Fibroblast of mammary gland (primary cell): ENCODE measurements around the gene PPBP.

Experiments used
- DNase-seq: peaks from one replicate; pipeline ENCODE4 v3.0.0-alpha.2; 2010; ENCODE audit warnings: low read depth
- H3K4me3 ChIP-seq: 2 replicates; pipeline ENCODE4 v1.5.1; 2011; ENCODE audit warnings: low read depth, mild to moderate bottlenecking, low read length, moderate library complexity; ENCODE audit not compliant: control insufficient read depth
- TF ChIP-seq, protein P1 (sequence below): conservative IDR thresholded peaks from 2 replicates; pipeline ENCODE4 v1.5.1; 2011; ENCODE audit warnings: low read depth, low read length, inconsistent platforms; ENCODE audit not compliant: control insufficient read depth, insufficient read depth

The PPBP gene

GRCh38 chr4:74023709-74024108 lies 35.7 kb upstream of the PPBP start:
- TF ChIP-seq, protein P1, sequence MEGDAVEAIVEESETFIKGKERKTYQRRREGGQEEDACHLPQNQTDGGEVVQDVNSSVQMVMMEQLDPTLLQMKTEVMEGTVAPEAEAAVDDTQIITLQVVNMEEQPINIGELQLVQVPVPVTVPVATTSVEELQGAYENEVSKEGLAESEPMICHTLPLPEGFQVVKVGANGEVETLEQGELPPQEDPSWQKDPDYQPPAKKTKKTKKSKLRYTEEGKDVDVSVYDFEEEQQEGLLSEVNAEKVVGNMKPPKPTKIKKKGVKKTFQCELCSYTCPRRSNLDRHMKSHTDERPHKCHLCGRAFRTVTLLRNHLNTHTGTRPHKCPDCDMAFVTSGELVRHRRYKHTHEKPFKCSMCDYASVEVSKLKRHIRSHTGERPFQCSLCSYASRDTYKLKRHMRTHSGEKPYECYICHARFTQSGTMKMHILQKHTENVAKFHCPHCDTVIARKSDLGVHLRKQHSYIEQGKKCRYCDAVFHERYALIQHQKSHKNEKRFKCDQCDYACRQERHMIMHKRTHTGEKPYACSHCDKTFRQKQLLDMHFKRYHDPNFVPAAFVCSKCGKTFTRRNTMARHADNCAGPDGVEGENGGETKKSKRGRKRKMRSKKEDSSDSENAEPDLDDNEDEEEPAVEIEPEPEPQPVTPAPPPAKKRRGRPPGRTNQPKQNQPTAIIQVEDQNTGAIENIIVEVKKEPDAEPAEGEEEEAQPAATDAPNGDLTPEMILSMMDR: no peak
- H3K4me3 ChIP-seq: no peak overlapping the region
- no peak for DNase-seq

DNA sequence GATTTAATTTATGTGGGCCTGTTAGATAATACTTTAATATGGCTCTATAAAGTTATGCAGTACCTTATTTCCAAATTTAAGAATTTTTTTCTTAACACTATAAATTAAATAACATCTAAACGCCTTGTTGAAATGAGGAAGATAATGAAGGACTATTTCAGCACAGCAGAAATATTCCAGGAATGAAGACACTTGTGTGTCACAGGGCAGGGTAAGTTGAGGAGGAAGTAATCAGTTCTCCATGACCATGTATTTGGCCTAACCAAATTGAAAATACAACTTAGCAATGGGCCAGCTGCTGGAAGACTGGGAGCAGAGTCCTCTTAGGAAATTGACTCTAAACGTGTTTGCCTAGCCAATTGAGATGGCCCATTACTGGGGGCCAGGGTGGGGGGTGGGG lies 33.6 kb upstream of the PPBP start:
- no peak for DNase-seq
- TF ChIP-seq, protein P1: no peak

DNA sequence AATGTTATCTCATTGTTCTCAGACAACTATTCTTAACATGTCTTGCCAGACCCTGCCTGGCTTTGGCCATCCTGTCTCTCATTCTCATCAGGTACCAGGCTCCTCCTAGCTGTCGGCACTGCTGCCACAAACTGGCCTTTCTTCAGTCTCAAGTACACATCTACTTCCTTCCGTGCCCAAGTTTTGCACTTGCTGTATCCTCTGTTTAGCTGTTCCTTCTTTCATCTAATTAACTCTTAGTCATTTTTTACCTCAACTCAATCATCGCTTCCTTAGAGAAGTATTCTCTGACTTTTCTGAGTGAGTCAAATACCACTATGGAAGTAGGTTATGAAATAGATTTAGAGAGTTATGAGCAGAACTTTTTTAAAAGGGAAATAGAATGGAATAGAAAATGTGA lies 30.8 kb upstream of the PPBP start:
- no peak overlapping the region for H3K4me3 ChIP-seq
- no peak for DNase-seq
- TF ChIP-seq, protein P1: no peak

More for the DNA sequence above, 33.6 kb upstream of the PPBP start:
- no peak overlapping the region for H3K4me3 ChIP-seq

DNA sequence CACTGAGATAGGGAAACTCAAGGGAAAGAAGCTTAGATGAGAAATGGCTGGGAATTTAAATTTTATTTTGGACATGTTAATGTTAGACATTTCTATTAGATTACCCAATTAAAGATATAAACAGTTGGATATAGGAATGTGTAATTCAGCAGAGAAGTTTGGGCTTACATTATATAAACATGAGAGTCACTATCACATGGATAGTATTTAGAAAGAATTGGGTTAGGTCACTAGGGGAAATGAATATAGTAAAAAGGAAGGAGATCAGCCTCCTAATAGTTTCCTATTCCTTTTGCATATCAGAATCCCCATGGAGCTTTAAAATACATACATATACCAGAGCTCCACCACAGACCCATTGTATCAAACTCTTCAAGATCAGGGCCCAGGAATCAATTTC lies 30.1 kb upstream of the PPBP start:
- TF ChIP-seq, protein P1: no peak
- H3K4me3 ChIP-seq: no peak overlapping the region
- DNase-seq: no peak

GRCh38 chr4:74016068-74016467 lies 28.1 kb upstream of the PPBP start:
- TF ChIP-seq, protein P1: no peak
- DNase-seq: peak; percentile 40
- no peak overlapping the region for H3K4me3 ChIP-seq

DNA sequence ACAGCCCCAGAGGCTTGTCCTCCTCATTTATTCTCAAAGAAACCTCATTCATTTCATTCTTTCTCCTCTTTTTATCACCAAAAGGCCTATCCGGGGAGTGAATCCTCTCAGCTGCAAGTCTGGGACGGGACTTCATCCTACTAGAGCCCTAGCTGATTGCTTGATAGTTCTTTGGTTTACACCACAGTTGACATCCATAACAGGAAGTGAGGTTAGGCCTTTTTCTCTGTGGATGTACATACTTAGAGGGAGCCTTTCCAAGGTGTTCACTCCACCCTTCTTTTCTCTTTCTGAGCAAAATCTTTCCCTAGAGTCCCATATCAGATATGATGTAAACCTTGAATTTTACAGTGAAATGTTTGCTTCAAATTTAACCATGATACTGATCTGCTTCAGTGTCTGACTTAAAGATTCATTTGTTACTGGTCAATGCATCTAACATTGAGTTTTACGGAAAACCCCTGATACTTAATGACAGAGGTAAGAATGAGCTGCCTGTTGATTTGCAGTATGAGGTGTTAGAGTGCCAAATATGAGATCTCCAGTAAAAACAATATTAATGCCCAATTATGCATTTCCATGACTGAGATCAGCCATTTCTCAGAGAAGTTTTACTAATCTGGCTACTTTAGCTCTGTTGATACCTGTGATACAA lies 27.3 kb upstream of the PPBP start:
- TF ChIP-seq, protein P1: no peak
- DNase-seq: no peak
- no peak overlapping the region for H3K4me3 ChIP-seq

DNA sequence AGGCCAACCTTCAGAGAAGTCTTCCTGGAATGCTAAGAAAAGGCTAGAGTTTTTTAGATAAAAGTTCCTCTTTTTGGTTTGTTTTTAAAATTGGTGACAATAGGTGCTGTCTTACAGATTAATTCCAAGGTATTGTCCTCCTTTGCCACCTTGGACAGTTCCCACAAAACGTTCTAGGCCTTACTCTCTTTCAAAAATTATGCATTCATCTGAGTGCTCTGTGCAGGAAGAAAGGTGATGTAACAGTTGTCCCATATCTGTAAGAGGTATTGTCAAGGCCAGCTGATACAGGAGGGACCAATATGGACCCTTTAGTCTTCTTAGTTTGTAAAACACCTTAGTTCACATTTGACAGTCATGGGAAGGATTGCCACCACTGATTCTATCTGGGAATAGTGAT lies 26.3 kb upstream of the PPBP start:
- TF ChIP-seq, protein P1: no peak
- no peak overlapping the region for H3K4me3 ChIP-seq
- DNase-seq: no peak
